ENCODE results near the gene ZNF888. TPM values are rescaled to one million over a fixed set of nuclear protein-coding genes. Genes with fewer than 3 reads are reported as not detected.
A peak's percentile ranks its signal among the peaks of the same experiment; 100 is the strongest.
"Not testable (repeated sequence)": the region's sequence is repeated elsewhere in the genome, so short reads cannot be mapped to it uniquely, and the experiment has no call there.

Gene ZNF888
- total RNA-seq, 1 donor: 4.7 TPM

GRCh38 chr19:52923778-52924593, 758 bp upstream of the ZNF888 start:
- H3K4me1 ChIP-seq (ENCODE audit: insufficient read depth, low read length): peaks cover 17% of the 10 kb centered on the region
- H3K79me2 ChIP-seq (ENCODE audit: insufficient read depth, low read length): peaks cover 2% of the 10 kb centered on the region
- no peak for DNase-seq (ENCODE audit: insufficient read length, low spot score, missing footprints)
- H3K27ac ChIP-seq (ENCODE audit: low read depth, low read length): peak overlapping the region; percentile 6
- peak overlapping the region; percentile 91 for H3K4me3 ChIP-seq (ENCODE audit: insufficient read depth, low read length)
- H3K27me3 ChIP-seq (ENCODE audit: insufficient read depth, low read length): no peaks in the 10 kb centered on the region
- no peaks in the 10 kb centered on the region for H3K9me3 ChIP-seq (ENCODE audit: low read depth, low read length)
- peaks cover 2% of the 10 kb centered on the region for H3K36me3 ChIP-seq (ENCODE audit: insufficient read depth, low read length)
- H3K4me2 ChIP-seq (ENCODE audit: insufficient read depth, low read length): peak overlapping the region; percentile 97
- TF ChIP-seq CTCF (IDR thresholded peaks at IDR 0.05; ENCODE audit: extremely low read depth, low read depth, low read length): no peak
- no peaks in the 10 kb centered on the region for H4K20me1 ChIP-seq (ENCODE audit: insufficient read depth, low read length)
- H2AFZ ChIP-seq (ENCODE audit: low read length): peak overlapping the region; percentile 69

- no peak for TF ChIP-seq CTCF (IDR thresholded peaks at IDR 0.05; ENCODE audit: extremely low read depth, low read depth, low read length)
- H3K79me2 ChIP-seq (ENCODE audit: insufficient read depth, low read length): peaks cover 2% of the 10 kb centered on the region
- no peaks in the 10 kb centered on the region for H3K9me3 ChIP-seq (ENCODE audit: low read depth, low read length)
- DNase-seq (ENCODE audit: insufficient read length, low spot score, missing footprints): no peak
- H2AFZ ChIP-seq (ENCODE audit: low read length): no peak overlapping the region
- peaks cover 4% of the 10 kb centered on the region for H3K4me1 ChIP-seq (ENCODE audit: insufficient read depth, low read length)
- H3K27me3 ChIP-seq (ENCODE audit: insufficient read depth, low read length): no peaks in the 10 kb centered on the region
- H4K20me1 ChIP-seq (ENCODE audit: insufficient read depth, low read length): no peaks in the 10 kb centered on the region
- no peak overlapping the region for H3K4me2 ChIP-seq (ENCODE audit: insufficient read depth, low read length)
- H3K4me3 ChIP-seq (ENCODE audit: insufficient read depth, low read length): no peak overlapping the region
- no peaks in the 10 kb centered on the region for H3K36me3 ChIP-seq (ENCODE audit: insufficient read depth, low read length)
- no peak overlapping the region for H3K27ac ChIP-seq (ENCODE audit: low read depth, low read length)
Measured at GRCh38 chr19:52917531-52917930, 5.7 kb downstream of the ZNF888 start.

GRCh38 chr19:52910648-52911047, 12.6 kb downstream of the ZNF888 start:
- H3K36me3 ChIP-seq (ENCODE audit: insufficient read depth, low read length): peaks cover 13% of the 10 kb centered on the region
- no peaks in the 10 kb centered on the region for H3K9me3 ChIP-seq (ENCODE audit: low read depth, low read length)
- H3K27me3 ChIP-seq (ENCODE audit: insufficient read depth, low read length): no peaks in the 10 kb centered on the region
- no peak overlapping the region for H3K4me2 ChIP-seq (ENCODE audit: insufficient read depth, low read length)
- H3K79me2 ChIP-seq (ENCODE audit: insufficient read depth, low read length): no peaks in the 10 kb centered on the region
- no peaks in the 10 kb centered on the region for H3K4me1 ChIP-seq (ENCODE audit: insufficient read depth, low read length)
- no peaks in the 10 kb centered on the region for H4K20me1 ChIP-seq (ENCODE audit: insufficient read depth, low read length)
- DNase-seq (ENCODE audit: insufficient read length, low spot score, missing footprints): no peak
- TF ChIP-seq CTCF (IDR thresholded peaks at IDR 0.05; ENCODE audit: extremely low read depth, low read depth, low read length): no peak
- H3K4me3 ChIP-seq (ENCODE audit: insufficient read depth, low read length): no peak overlapping the region
- no peak overlapping the region for H2AFZ ChIP-seq (ENCODE audit: low read length)
- H3K27ac ChIP-seq (ENCODE audit: low read depth, low read length): no peak overlapping the region

- H3K4me3 ChIP-seq (ENCODE audit: insufficient read depth, low read length); H3K9me3 ChIP-seq (ENCODE audit: low read depth, low read length): not testable (repeated sequence)
Measured at GRCh38 chr19:52904052-52904780, 19.0 kb downstream of the ZNF888 start.

More at GRCh38 chr19:52904052-52904780, 19.0 kb downstream of the ZNF888 start:
- not testable (repeated sequence) for H3K27me3 ChIP-seq (ENCODE audit: insufficient read depth, low read length); H3K4me1 ChIP-seq (ENCODE audit: insufficient read depth, low read length); H2AFZ ChIP-seq (ENCODE audit: low read length); DNase-seq (ENCODE audit: insufficient read length, low spot score, missing footprints); H3K4me2 ChIP-seq (ENCODE audit: insufficient read depth, low read length); H4K20me1 ChIP-seq (ENCODE audit: insufficient read depth, low read length); H3K79me2 ChIP-seq (ENCODE audit: insufficient read depth, low read length); H3K27ac ChIP-seq (ENCODE audit: low read depth, low read length)
- peaks cover 13% of the 10 kb centered on the region for H3K36me3 ChIP-seq (ENCODE audit: insufficient read depth, low read length)

All from osteoblast (primary cell).